Activated CD8-positive, alpha-beta memory T cell treated with anti-CD3 and anti-CD28 coated beads for 24 hours (primary cell): Measurements from ENCODE around the gene SUCLG2.
"Not testable (repeated sequence)": the region's sequence is repeated elsewhere in the genome, so short reads cannot be mapped to it uniquely, and the experiment has no call there.

Source experiments
- DNase-seq: peaks from one replicate; pipeline ENCODE4 v3.0.0-alpha.2; 2020

The SUCLG2 gene

GRCh38 chr3:67557848-67558355 lies 96.5 kb downstream of the SUCLG2 start:
- DNase-seq = no peak

DNA sequence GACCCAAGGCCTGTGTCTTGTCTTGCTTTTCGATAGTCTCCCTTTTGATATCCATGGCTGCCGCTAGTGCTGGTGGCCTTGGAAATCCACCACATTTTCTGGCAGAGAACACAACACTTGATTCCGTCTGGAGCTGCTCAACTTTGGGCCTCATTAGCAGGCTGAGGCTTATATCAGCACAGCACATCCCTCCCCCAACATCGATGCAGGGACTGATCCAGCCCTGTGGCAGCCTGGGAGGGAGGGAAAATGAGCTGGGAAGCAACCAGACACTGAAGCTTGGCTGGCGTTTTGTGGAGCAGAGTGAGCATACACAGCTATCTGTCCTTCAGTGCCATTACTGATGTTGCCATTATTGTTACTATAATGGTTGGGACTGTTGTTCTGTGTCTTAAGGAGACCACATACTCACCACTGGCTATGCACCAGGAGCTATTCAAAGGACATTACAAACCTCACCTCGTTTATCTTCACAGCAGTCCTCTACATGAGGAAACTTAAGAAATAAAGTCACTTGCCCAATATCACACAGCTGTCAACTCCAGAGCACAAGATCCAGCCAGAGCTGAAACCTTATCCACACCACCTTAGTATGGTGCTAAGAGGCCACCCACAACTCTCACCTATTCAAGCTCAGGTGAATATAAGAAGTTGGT lies 102.9 kb downstream of the SUCLG2 start:
- no peak for DNase-seq

DNA sequence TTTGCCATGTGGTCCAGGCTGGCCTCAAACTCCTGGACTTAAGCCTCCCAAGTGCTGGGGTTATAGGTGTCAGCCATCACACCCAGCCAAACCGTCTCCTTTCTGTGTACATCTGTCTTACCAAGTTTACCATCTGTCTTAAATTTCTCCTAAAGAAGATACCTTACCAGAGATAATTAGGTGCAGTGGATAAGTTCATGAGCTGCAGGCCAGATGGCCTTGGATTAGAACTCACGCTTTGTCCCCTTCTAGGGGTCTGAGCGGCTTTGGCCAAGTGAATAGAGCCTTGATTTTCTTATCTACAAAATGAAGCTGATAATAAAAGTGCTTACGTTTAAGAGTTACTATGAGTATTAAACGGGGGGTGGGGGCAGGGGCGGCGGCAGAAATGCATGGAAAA lies 103.9 kb downstream of the SUCLG2 start:
- no peak for DNase-seq

DNA sequence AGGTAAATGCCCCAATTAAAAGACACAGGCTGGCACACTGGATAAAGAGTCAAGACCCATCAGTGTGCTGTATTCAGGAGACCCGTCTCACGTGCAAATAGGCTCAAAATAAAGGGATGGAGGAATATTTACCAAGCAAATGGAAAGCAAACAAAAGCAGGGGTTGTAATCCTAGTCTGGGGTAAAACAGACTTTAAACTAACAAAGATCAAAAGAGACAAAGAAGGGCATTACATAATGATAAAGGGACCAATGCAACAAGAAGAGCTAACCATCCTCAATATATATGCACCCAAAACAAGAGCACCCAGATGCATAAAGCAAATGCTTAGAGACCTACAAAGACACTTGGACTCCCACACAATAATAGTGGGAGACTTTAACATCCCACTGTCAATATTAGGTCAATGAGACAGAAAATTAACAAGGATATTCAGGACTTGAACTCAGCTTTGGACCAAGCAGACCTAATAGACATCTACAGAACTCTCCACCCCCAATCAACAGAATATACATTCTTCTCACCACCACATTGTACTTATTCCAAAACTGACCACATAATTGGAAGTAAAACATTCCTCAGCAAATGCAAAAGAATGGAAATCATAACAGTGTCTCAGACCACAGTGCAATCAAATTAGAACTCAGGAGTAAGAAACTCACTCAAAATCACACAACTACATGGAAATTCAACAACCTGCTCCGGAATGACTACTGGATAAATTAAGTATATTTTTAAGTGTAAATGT lies 111.7 kb downstream of the SUCLG2 start:
- DNase-seq = not testable (repeated sequence)

- DNase-seq = no peak
Observed at GRCh38 chr3:67540198-67540894, 114.1 kb downstream of the SUCLG2 start.

DNA sequence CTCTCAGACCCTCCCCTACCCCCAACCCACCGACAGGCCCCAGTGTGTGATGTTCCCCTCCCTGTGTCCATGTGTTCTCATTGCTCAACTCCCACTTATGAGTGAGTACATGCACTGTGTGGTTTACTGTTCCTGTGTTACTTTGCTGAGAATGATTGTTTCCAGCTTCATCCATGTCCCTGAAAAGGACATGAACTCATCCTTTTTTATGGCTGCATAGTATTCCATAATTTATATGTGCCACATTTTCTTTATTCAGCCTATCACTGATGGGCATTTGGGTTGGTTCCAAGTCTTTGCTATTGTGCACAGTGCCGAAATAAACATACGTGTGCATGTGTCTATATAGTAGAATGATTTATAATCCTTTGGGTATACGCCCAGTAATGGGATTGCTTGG lies 117.2 kb downstream of the SUCLG2 start:
- not testable (repeated sequence) for DNase-seq

DNA sequence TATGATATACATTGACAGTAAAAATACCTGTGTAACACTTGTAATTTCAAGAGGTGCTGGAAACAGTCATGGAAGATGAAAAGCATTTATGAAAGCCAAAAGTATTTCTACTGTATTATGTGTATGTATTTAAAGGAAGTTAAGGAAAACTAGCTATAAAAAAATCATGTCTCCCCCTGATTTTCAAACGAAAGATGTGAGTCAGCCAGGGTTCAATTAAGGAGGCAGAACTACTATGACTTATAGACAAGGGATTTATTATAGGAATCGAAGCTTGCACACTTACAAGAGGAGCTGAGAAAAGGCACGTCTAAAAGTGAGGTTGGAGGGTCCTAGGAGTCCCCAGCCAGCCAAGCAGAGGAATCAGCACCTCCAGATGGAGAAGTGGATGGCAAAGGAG lies 119.4 kb downstream of the SUCLG2 start:
- no peak for DNase-seq

DNA sequence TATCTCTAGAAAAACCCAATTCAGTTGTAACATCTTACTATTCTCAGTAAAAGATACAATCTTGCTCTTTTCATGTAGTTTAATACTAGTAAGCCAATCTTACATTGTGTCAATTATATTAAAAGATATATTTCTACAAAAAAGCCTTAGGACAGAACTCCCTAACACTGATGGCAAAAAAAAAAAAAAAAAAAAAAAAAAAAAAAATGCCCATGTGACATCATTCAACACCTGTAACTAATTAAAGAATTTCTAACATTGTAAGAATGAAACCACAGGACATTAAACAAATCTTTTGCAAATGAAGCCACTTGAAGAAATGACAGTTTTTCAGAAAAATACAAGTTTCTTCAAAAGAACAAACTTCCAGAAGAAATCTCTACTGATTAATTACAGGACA lies 119.8 kb downstream of the SUCLG2 start:
- no peak for DNase-seq

DNA sequence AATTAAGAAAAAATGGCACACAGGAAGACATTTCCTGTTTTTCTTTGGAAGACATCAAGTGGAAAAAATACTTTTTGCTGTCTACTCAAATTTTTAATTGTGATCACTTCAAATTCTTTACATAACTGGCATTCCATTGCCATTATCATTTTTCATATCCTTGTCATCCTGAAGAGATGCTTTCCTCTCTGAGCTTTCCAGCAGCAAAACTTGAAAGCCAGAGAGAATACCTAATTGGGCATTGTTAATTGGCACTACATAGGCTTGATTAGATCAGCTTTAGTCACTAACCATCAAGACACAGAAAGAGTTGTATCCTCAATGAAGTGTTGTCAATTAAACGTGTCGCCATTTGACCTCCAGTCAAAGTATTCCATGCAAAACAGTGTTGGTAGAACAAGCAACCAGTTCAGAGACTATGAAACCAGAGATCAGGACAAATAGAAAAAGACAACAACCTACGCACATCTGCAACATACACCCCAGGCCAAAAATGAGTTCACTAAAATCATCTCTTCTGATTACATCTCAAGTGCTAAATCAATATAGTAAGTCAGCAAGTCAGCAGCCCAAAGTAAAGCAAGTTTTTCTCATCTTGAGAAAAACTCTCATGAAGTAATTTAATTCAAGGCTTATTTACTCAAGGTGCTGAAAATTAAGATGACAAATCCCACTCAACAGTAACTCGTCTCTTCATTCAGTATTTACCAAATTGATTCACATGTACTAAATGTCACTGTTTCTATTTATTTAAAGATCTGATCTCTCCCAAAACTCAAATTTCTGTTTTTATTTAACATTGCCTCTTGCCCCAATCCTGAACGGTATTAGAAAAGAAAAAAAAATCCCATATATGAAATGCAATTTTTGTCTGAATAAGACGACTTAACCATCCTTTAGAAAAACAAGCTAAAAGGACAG lies 123.0 kb downstream of the SUCLG2 start:
- DNase-seq = no peak

- no peak for DNase-seq
Observed at GRCh38 chr3:67529915-67530314, 124.5 kb downstream of the SUCLG2 start.

GRCh38 chr3:67529337-67529736 lies 125.1 kb downstream of the SUCLG2 start:
- DNase-seq = no peak

DNA sequence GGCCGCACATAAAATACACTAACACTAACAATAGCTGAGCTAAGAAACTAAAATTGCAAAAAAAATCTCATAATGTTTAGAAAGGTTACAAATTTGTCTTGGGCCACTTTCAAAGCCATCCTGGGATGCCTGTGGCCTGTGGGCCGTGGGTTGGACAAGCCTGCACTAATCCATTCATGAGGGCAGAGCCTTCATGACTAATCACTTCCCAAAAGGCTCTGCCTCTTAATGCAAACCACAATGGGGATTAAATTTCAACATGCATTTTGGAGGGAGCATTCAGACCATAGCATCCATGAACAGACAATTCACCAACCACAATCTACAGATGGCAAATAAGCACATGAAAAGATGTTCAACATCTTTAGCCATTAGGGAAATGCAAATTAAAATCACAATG lies 128.2 kb downstream of the SUCLG2 start:
- DNase-seq = no peak

DNA sequence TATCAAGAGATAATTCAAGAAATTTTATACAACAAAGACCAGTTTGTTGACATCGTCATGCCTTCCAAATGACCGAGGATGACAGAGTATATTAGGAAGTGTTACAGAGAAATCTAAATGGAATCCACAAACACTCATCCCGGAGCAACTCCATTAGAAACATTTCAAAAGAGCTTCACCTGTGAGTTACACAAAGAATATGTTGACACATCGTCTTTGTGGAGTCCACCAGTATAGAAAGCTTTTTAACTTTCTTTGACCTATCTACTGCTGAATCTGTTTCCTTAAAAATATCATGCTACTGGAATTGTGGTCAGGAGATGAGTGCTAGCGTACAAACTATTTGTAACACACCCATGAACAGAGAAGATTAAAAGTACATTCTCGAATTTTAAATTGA lies 130.4 kb downstream of the SUCLG2 start:
- DNase-seq = no peak

DNA sequence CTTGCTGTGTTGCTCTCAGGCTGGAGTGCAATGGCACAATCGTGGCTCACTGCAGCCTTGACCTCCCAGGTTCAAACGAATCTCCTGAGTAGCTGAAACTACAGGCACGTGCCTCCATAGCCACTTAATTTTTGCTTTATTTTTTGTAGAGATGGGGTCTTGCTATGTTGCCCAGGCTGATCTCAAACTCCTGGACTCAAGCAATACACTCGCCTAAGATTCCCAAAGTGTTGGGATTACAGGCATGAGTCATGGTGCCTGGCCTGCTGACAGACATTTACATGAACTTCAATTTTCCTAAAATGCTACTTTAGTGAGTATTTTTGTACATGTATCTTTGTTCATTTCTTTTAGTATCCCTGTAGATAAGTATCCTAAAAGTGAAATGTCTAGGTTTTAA lies 132.3 kb downstream of the SUCLG2 start:
- no peak for DNase-seq

DNA sequence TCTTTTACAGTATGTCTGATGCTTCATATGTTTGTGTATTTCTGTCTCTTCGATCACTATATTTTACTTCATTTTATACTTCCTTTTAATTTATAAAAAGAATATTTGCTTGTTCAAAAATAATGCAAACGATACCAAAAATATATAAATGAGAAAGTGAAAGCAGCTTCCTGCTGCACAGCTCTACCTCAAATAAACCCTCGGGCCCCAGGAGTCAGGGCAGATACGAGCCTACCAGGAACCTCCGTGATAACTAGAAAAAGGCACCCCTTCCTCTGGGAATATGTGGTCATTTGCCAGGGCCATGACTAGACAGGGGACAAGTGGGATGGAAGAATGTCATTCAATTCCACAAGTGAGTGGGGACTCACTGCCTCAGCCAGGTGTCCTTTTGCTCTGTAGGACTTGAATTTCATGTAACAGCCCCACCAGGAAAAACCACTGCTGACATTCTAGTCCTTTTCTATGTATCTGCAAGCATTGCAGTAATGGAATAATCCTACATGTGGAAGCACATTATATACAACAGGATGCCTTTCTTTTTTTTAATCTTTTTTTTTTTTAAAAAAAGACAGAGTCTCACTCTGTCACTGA lies 133.3 kb downstream of the SUCLG2 start:
- DNase-seq = no peak

GRCh38 chr3:67518236-67518635 lies 136.2 kb downstream of the SUCLG2 start:
- no peak for DNase-seq

DNA sequence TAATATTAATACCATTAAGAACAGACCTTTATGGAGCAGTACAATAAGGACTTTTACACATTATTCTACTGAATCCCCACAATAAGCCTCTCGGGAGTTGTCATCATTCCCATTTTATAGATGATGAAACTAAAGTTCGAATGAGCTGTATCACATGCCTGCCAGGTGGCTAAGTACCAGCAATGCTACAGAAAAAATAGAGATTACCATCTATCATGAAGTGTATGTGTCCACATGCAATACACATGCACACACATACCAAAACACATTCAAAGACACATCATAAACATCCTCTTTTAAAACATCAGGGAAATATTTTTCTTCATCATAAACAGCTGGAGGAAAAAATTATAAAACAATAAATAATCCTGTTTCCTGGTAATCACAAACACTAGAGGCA lies 136.6 kb downstream of the SUCLG2 start:
- DNase-seq = no peak

DNA sequence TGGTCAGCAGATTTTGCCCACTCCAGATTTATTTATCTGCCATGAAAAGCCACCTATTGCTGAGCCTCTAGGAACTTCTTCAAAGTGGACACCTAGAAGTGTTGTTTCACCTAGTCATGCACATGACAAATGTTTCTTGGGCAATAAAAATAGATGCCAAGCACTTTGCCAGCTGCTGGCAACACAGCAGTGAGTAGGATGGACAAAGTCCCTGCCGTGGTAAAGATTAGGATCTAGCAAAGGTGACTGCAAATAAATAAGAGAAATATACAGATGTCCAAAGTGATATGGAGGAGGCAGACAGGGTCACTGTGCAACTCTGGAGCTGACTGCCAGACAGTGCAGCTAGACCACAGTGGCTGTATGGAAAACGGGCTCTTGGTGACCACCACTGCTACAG lies 137.9 kb downstream of the SUCLG2 start:
- no peak for DNase-seq

- no peak for DNase-seq
Observed at GRCh38 chr3:67515778-67516177, 138.6 kb downstream of the SUCLG2 start.

DNA sequence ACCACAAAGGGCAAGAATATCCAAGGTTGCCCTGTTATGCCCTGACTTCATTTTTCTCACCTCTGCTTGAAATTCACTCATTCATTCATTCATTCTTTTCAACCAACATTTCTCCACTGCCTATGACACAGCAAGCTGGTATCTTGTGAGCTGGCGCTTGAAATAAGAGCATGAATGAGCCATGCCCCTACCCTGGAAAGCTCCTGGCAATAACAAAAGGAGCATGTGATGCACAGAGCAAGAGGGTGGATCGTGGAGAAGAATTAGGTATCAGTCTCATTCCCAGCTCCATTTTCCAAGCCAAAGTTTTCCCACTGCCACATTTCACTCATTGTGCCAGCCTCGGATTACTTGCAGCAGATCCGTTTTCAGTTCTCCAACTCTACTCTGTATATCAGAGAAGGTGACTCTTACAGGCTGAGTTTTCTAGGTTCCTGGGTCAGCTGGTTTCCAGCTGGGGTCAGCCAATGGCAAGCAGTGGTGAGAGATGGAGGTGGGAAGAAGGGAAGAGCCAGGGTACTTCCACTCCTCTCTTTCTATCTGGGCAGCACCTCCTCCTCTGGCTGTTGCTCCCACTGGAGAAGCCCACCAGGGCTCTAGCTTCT lies 144.8 kb downstream of the SUCLG2 start:
- DNase-seq = no peak

DNA sequence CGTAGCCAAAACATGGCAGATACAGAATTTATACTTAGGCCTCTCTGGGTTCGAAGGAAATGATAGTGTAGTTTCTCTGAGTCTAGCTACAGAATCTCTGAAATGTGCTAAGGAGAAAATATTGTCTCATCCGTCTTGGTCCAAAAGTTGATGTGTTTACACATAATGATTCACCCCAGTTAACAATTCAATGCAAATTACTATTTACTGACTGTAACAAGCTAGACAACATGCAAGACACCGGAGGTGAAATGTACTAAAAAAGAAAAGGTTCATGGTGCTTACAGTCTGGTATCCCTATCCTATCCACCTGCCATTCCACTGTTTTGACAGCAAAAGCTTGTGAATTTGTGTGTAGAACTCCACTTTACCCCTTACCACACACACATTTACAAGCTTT lies 146.8 kb downstream of the SUCLG2 start:
- no peak for DNase-seq

GRCh38 chr3:67500709-67501108 lies 153.7 kb downstream of the SUCLG2 start:
- DNase-seq = no peak
